HL-60 (cell line): ENCODE data around the gene TTC23L.

Source experiments
- CTCF ChIP-seq: IDR thresholded peaks from one replicate; pipeline ENCODE4 v1.5.1; 2011; ENCODE audit warnings: low read length, control low read depth, inconsistent platforms; ENCODE audit not compliant: insufficient read depth
- GABPA ChIP-seq: IDR thresholded peaks from 2 replicates; pipeline ENCODE4 v1.6.1; 2012; ENCODE audit warnings: low read depth
- POLR2AphosphoS5 ChIP-seq: IDR thresholded peaks from 2 replicates; pipeline ENCODE4 v1.6.1; 2012; ENCODE audit warnings: low read depth
- REST ChIP-seq: IDR thresholded peaks from 2 replicates; pipeline ENCODE4 v1.6.1; 2012; ENCODE audit warnings: low read depth; ENCODE audit not compliant: insufficient replicate concordance

- no peak for TF ChIP-seq CTCF
- TF ChIP-seq POLR2AphosphoS5, result no peak
- TF ChIP-seq GABPA, result no peak
- no peak for TF ChIP-seq REST
Observed at GRCh38 chr5:34857161-34857560, 18.2 kb downstream of the TTC23L start.
